Mesenteric fat pad (tissue), 1 donor: Measurements from ENCODE around the gene HOXA4. TPM values are rescaled to one million over a fixed set of nuclear protein-coding genes. Genes with fewer than 3 reads are reported as not detected.

ENCODE experiments used
- DNase-seq: peaks from one replicate; pipeline ENCODE4 v3.0.0-alpha.2; 2020; ENCODE audit warnings: low spot score
- total RNA-seq: library from RNA; stranded (reverse); fragmentation: NEBNext Ultra II Directional; extraction: Animal tissue kit (Norgen Biotek cat#: 25700); gene quantifications from one replicate; pipeline ENCODE4 v1.2.1, GENCODE V29; 2021
- donor health status: DM: yes; HTN: yes; CAD: no.

HOXA4 gene
- total RNA-seq, 1 donor from 2014 or later = 4.0 TPM

DNA sequence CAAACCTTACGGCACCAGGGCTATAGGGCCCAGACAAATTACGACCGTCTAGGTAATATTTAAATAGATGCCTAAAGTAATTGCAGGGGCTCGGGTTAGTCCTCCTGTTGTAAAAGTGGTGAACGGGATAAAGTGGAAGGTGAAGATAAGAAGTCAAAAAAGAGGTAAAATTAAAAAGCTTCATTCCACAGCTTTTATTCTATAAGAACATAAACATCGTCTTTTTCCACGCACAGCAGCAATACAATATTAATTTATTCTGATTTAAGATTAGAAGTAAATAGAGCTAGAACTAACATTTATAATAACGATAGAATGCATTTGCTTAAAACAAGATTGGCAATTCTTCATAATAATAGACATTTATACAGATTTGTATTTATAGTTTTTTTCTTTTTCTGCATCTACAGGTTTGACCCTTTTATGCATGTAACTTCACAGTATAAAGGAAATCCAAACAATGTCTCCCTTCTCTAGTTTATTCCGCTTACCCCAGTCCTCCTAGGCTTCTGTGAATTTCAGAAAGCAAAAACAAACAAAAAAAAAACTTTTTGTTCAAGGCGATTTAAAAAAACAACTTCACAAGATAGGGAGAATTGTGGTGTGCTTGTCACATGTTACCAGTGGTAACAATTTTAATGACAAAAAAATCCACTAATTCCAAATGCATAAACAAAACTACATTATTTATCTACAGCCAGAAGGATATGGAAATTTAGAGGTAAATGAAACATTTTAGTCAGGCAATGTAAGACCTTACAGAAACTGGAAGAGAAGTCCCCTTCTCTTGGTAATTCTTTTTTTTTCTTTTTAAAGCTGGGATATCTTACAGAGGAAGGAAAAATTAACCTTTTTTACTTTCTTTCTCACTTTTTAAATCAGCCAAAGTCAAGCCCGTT, 40.1 kb upstream of the HOXA4 start:
- no peak for DNase-seq

DNA sequence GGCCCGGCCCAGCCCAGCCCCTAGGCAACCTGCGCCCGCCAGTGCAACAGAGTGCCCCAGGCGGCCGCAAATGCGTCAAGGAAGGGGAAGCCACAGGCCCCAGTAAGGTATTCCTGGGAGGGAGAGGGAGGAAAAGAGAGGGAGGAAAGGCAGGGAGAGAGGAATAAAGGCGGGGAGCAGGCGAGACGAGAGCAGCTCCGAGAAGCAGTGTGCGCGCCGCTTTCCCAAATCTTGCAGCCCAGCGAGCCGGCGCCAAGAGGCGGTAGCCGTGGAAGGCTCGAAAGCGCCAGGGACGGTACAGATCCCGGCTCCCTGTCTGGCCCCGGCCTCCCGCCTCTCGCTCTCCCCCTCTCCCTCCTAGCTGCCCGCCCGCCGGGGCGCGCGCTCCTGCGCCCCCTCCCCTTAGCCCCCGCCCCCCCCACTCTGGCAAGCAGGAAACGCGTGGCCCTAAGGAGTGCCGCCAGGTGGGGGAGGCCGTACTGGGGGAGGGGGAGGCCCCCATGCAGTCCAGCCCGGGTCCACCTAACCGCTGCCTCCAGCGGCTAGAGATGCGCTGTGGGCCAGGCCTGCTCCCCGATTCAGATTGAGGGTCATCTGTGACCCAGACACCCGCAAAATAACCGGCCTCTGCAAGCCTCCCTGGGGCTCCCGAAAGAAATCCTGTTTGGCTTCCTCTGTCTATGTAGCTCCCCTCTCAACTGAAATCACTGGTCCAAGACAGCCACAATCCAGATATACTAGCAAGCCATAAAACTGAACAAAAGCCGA, 39.3 kb upstream of the HOXA4 start:
- DNase-seq = no peak

DNA sequence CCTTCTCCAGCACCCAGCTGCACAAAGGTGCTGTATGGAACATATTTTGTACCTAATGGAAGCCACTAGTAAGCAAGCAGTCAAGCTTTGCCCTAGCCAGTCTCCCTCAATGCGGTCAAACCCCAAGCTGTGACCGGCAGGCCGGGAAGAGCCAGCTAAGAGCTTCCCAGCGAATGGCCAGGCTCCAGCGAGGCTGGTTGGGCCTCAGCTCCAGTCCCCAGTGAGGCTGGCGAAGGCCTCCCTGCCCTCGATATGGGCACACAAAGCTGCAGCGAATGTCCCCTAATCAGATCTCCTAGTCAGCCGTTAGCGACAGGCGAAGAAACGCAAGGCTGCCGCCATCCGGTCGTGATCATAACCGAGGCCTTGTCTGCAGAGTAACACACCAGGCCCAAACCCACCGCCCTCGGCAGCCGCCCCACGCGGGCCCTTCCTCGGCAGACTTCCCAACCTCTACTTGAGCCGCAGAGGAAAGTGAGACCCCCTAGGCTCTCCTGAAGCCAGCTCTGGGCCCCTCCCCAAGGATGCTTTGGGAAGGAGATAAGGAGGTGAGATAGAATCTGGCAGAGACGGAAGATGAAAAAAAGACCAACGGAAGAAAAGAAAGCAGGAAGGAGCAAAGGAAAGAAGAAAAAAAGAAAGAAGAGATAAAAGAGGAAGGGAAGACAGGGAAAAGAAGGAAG, 37.8 kb upstream of the HOXA4 start:
- DNase-seq = no peak

DNA sequence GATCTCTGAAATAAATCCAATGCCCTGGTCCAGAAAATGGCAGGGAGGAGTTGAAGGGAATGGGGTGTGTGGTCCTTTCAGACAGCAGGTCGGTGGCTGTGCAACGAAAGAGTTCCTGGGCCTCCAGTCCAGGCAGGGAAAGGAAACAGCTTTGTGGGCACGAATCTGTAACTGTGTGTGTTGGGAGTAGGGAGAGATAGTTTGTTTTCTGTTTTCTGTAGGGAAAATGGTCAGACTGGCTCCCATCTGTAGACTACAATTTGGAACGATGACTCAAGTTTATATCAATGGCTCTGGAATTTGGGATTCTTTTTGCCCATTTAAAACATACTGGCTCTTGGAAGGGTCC, 37.3 kb upstream of the HOXA4 start:
- no peak for DNase-seq

DNA sequence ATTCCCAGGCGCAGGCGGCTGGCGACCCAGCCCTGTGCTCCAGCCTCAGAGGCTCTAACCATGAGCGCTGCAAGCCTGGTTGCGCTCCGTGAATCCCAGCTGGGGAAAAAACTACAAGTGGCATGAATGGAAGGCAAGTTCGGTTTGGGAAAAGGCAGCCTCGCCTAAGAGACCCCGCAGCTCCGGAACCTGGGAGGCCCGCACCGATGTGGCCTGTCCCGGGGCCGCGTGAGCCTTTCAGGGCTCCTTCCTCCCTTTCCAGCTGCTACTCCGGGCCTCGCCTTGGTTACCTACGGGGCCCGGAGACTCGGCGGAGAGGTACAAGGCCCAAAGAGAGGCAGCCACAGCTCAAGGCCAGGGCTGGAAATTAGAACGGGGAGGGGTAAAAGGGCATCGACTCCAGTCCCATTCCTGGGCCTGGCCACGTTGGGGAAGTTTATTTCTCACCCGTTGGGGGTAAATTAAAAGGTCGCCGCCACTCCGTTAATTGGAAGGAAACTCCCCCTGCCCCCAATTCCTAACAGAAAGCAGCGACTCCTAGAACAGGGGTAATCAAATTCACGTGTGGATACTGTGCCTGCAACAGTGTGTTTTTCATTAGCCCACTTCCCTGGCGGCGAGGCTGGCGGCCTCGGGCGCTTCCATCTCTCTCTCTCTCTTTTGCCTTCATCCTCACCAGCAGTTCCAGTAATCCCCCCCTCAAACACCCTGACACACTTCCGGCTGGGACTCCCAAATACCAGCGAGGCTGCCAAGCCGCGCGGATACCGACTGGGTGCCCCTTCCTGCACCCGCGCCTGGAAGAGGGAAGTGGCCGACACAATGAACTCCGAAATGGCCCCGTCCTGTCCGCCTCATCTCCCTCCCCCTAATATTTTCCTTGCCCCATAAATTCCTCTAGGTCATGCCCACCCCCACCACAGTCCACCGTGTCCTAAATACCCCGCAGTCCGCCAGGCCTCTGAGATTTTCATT, 36.3 kb upstream of the HOXA4 start:
- DNase-seq = no peak

DNA sequence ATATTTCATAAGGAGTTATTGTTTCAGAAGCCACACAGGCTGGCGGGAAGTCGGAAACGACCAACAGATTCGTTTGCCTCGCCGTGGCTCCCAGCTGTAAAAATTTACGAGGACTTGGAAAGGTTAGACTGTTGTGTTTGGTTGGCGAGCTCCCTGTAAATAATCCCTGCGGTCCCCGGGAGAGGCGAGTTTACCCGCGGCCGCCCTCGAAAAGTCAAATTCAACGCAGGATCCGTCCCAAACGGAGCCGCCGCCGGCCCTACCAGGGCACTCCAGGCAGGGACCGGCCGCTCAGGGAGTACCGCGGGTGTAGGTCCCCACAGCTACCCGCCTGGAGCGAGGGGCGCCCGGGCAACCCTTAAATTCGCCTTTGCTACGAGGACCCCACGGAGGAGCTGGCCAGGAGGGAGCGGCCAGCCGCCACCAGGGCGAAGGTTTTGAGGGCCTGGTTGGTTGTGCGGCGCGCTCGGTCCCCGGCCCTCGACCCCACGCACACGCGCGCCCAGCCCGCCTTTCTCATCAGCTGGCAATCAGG, 35.5 kb upstream of the HOXA4 start:
- DNase-seq = no peak

DNA sequence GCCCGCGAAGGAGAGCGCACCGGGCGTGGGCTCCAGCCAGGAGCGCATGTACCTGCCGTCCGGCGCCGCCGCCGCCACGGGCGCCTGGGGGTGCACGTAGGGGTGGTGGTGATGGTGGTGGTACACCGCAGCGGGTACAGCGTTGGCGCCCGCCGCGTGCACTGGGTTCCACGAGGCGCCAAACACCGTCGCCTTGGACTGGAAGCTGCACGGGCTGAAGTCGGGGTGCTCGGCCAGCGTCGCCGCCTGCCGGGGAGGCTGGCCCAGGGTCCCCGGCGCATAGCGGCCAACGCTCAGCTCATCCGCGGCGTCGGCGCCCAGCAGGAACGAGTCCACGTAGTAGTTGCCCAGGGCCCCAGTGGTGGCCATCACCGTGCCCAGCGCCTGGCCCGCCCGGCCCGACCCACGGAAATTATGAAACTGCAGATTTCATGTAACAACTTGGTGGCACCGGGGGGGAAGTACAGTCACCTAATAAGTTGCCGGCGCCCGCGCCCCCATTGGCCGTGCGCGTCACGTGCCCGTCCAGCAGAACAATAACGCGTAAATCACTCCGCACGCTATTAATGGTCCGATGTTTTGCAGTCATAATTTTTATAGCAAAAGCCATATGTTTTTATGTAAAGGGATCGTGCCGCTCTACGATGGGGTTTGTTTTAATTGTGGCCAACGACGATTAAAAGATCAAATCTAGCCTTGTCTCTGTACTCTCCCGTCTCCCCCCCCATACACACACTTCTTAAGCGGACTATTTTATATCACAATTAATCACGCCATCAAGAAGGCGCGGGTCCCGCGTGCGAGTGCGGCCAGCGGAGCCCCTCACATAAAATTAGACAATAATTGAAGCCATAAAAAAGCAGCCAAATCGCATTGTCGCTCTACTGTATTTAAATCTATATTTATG, 34.8 kb upstream of the HOXA4 start, which contains the start of gene HOXA9:
Gene HOXA9, minus strand, starts transcription at position 449 of the 907 bp plus-strand sequence. Its CDS starts 80 bp downstream, at position 369.
- DNase-seq = no peak

DNA sequence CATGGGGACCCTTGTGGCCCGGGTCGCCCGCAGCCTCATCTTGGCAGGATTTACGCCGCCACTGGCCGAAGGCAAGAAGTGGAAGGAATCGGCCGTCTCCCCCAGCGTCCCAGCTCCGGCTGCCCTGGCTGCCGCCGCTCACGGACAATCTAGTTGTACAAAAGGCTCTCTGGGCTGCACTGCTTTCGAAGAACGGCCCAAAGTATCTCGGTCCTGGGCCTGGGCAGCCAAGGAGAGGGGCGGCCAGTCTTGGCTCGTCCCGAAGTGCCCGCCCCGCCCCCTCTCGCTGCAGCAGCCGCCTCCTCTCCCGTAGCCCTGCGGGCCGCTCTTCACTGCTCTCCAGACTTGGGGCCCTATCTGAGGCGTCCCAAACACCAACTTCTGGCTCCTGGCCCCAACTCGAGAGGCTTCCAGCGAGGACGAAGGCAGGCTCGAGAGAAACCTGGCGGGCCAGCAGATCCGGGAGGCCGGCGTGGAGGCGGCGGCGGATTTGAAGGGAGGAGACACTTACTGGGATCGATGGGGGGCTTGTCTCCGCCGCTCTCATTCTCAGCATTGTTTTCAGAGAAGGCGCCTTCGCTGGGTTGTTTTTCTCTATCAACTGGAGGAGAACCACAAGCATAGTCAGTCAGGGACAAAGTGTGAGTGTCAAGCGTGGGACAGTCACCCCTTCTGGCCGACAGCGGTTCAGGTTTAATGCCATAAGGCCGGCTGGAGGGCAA, 34.0 kb upstream of the HOXA4 start:
- no peak for DNase-seq

DNA sequence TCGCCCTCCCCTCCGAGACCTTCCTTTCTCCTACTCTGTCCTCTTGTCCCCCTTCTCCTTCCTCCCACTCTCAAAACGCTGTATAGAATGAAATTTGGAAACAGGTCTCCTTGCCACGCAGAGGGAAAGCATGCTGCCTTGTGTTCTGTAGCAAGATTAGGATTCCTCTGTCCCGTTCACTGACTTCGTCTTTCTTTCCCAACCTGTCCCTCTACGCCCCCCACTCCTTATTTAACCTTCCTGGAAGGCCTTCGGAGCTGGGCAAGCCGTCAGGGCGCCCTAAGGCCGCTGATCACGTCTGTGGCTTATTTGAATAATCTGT, 33.4 kb upstream of the HOXA4 start:
- no peak for DNase-seq

DNA sequence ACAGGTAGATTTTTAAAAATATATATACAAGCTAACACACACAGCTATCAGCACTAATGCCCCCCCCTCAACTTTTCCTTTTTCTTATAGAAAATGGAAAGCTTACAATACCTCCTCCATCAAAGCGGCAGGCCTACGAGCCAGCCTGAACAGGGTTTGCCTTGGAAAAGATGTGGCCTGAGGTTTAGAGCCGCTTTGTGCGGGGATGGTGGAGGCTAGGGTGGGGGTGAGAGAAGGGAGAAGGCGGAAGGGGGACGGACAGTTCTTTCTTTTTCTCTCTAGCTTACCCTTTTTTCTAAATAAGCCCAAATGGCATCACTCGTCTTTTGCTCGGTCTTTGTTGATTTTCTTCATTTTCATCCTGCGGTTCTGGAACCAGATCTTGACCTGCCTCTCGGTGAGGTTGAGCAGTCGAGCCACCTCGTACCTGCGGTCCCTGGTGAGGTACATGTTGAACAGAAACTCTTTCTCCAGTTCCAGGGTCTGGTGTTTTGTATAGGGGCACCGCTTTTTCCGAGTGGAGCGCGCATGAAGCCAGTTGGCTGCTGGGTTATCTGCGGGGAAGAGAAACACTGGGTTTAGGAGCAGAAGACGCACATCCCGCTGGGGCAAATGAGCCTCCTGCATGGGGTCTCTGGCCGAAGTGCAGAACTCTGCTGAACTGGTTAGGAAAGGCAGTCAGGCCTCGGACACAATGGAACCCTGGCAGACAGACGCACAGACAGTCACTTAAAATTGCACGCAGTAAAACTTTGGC, 32.9 kb upstream of the HOXA4 start:
- no peak for DNase-seq

DNA sequence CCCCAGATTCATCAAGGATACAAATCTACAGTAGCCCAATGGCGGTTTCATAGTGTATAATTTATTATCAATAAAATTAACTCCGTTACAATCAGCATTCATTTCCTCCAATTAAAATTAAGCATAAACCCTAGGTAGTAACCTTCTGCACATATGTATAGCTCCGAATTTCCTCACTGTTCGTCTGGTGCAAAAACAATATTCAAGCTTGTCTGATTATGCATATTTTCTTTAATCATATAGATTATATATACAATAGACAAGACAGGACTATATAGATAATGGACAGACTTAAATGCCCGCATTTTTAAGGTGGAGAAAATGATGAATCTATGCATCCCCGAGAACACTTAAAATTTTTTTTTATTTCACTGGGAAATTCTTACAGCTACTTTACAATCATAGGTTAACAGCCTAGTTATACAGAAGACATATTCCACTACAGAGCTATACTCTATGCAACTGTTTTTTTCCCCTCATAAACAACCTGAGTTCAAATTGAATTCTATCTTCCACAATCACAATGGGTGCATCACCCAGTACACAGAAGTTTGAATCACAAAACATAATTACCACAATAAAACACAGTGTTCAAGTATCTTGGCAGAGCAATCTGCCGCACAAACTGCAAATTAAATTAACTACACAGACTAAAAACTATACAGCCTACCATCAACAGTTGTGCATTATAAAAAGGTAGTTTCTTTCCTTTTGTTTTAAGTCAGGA, 32.2 kb upstream of the HOXA4 start:
- no peak for DNase-seq

DNA sequence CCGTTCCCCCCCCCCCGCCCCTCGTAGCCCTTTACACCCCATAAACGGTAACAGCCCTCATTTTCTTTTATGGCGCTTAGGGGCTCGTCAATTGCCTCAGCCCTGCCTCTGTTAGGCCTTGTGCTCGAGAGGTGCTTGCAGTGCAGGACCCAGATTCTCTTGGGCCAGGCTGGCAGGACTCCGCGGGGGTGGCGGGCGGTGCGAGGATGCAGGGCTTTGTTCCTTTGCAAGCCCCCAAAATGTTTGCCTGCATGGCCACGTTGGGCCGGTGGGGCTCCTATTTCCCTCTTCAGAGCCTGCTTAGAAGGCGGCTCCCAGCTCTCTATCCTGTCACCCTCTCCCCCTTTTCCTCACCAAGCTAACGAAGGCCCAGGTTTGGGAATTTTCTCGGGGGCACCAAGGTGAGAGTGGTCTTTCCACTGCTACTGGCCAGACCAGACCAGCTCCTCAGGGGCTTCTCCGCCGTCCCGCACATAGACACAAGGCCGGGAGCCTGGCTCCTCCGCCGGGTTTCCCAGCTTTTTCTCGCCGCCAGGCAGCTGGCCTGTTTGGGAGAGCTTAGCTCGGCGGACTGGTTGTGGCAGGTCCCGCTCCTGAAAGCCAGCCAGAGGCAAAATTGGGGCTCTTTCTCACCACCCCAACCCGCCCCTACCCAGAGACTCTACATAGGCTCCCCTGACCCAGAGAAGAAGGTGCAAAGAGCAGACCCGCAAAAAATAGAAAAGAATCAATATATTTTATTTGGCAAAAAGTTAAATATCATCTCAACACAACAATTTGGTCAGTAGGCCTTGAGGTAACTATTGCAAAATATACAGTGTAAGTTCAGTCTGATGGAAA, 31.4 kb upstream of the HOXA4 start:
- DNase-seq = peak; percentile 47

DNA sequence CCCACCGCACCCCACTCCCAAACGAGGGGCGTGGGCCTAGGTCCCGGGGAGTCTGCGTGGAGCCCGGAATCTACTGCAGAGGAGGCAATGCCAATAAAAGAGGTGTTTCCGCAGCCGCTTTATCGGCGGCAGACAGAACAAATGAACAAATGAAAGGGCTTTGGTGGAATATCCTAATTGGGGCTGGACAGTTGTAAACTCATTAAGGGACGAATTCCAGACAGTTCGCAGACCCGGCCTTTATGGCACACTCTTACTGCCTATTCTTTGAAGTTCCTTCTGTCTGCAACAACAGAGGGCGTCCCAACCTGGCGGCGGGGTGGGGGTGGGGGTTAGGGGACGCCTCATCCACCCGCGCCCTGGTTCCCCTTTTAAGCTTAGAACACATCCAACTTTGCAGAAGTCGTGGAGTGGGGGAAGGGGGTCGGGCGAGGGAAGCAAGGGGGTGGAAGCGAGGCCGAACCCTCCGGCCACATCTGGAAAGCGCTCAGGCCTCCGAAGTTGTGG, 30.7 kb upstream of the HOXA4 start:
- DNase-seq = no peak

DNA sequence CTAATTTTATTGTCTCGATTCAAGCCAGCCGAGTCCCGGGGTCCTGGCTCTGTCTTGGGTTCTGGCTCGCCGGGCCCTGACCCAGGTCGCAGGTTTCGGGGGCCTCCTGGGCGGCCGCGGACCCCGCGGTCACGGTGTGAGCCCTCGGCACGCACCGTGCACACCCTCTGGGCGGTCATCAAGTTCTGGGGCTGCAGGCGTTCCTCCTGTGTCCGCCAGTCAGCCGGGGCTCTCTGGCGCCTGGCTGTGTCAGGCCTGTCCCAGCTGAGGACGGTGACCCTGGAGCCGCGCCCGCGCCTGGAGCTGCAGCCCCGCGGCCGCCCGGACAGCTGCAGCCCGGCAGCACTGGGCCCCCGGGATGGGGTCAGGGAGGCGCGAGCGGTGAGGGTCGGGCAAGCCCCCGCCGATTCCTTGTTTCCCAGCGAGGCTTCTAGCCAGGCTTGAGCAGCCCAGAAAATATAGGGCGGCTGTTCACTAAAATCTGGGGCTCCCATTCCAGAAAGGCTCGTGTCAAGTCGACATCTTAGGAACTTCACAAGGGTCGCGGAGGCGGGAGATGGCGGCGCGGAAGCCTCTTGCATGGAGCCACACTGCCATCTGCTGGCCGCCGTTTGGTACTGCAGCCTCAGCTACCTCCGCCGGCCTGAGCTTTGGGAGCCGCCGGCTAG, 30.1 kb upstream of the HOXA4 start:
- DNase-seq = no peak

DNA sequence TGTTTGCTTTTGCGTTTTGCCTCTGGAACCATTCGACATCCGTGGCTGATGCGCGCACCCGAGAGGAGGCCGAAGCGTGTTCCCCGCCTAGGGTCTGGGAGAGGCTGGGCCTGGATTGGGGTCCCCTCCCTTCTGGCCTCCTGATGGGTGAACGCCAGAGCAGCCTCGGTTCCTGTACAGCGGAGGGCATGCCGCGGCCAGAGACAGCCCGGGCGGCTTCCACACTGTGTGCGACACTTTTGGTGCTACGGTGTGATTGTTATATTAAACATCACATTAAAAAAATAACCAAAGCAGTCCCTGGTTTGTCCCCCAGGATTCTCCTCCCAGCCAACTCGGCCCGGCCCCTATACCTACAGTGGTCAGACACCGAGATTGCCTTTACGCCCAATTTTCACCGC, 29.6 kb upstream of the HOXA4 start:
- peak; percentile 89 for DNase-seq
